CD4-positive, alpha-beta T cell (primary cell): ENCODE measurements around the gene LPAR2. TPM values are rescaled to one million over a fixed set of nuclear protein-coding genes. Genes with fewer than 3 reads are reported as not detected.

Experiments
- ATAC-seq: fragments of 200-7000 bp; cut with Tn5 transposase; one replicate; pipeline ENCODE4 v1.10.0; 2022; ENCODE audit warnings: mild to moderate bottlenecking; ENCODE audit not compliant: poor library complexity
- CTCF ChIA-PET: fragments of 350-600 bp; sonication (Branson Sonifier 250); formaldehyde crosslinking; loops from one replicate; lab custom pipeline; 2021; ENCODE audit warnings: antibody characterized with exemption, inconsistent platforms; lab: Charles Lee
- POLR2A ChIA-PET: fragments of 350-600 bp; sonication (Branson Sonifier 250); formaldehyde crosslinking; loops from one replicate; lab custom pipeline; 2021; ENCODE audit warnings: antibody characterized with exemption, inconsistent platforms; lab: Charles Lee
- DNase-seq, 14 experiments: peaks; one replicate each; pipeline ENCODE4 v3.0.0-alpha.2; 2013 to 2020; ENCODE audit warnings: mixed read lengths in 2 of 14
- H3K27ac ChIP-seq, 2 donors: one replicate each; pipeline versions ENCODE4 v1.5.1 to v1.7.0; 2013; ENCODE audit warnings: low read length in 2 of 2, low read depth in 1 of 2, mild to moderate bottlenecking in 1 of 2
- H3K27me3 ChIP-seq, 2 experiments: 1 replicate in 1 of 2; 2 replicates in 1 of 2; pipeline versions ENCODE4 v1.6.1 to v1.7.0; 2013; ENCODE audit warnings: low read length in 2 of 2, control low read depth in 1 of 2, mild to moderate bottlenecking in 1 of 2, moderate library complexity in 1 of 2; ENCODE audit not compliant: insufficient read depth in 2 of 2, control insufficient read depth in 1 of 2
- H3K36me3 ChIP-seq: one replicate; pipeline ENCODE4 v1.6.1; 2013; ENCODE audit warnings: low read length, control low read depth; ENCODE audit not compliant: insufficient read depth
- H3K4me1 ChIP-seq: one replicate; pipeline ENCODE4 v1.6.1; 2013; ENCODE audit warnings: low read length, control low read depth; ENCODE audit not compliant: insufficient read depth
- H3K4me3 ChIP-seq: one replicate; pipeline ENCODE4 v1.5.1; 2013; ENCODE audit warnings: mild to moderate bottlenecking, low read length, moderate library complexity
- H3K9me3 ChIP-seq, 2 experiments: 1 replicate in 1 of 2; 2 replicates in 1 of 2; pipeline versions ENCODE4 v1.6.1 to v1.7.0; 2013; ENCODE audit warnings: low read length in 2 of 2, mild to moderate bottlenecking in 2 of 2, control low read depth in 1 of 2, moderate library complexity in 1 of 2; ENCODE audit not compliant: control insufficient read depth in 1 of 2, insufficient read depth in 1 of 2
- H3K27ac Mint-ChIP-seq: one replicate; pipeline ENCODE4 v1.8.0; 2020; ENCODE audit warnings: mixed read lengths
- H3K27me3 Mint-ChIP-seq: one replicate; pipeline ENCODE4 v1.8.0; 2021; ENCODE audit warnings: mixed read lengths
- H3K36me3 Mint-ChIP-seq: one replicate; pipeline ENCODE4 v1.8.0; 2021; ENCODE audit warnings: low read depth, mixed read lengths
- H3K4me1 Mint-ChIP-seq: one replicate; pipeline ENCODE4 v1.8.0; 2021; ENCODE audit warnings: low read depth, mixed read lengths
- H3K4me3 Mint-ChIP-seq: one replicate; pipeline ENCODE4 v1.8.0; 2020; ENCODE audit warnings: mild to moderate bottlenecking, mixed read lengths
- H3K9me3 Mint-ChIP-seq: one replicate; pipeline ENCODE4 v1.8.0; 2020; ENCODE audit warnings: mixed read lengths
- intact Hi-C, 2 experiments: fragments of 100-400 bp; cut with DNase I in 1 of 2; cut with micrococcal nuclease in 1 of 2; formaldehyde crosslinking; loops; one replicate each; pipeline versions ENCODE4 v1.15.1 to v1.9.0; 2023 to 2025; cut with DNase I, micrococcal nuclease
- total RNA-seq, 174 experiments: library from RNA in 2 of 174; stranded (reverse) in 2 of 174; gene quantifications; one replicate each; pipeline ENCODE4 v1.2.3 and lab custom pipeline; 2021 to 2026
- TF ChIP-seq, protein P1 (sequence below): fragments of 200-600 bp; IDR thresholded peaks from one replicate; pipeline ENCODE4 v1.8.0; 2022; ENCODE audit warnings: antibody characterized with exemption, mild to moderate bottlenecking

LPAR2 gene
- total RNA-seq, 2 experiments from 2014 or later = 85.9 to 93.7 TPM

DNA sequence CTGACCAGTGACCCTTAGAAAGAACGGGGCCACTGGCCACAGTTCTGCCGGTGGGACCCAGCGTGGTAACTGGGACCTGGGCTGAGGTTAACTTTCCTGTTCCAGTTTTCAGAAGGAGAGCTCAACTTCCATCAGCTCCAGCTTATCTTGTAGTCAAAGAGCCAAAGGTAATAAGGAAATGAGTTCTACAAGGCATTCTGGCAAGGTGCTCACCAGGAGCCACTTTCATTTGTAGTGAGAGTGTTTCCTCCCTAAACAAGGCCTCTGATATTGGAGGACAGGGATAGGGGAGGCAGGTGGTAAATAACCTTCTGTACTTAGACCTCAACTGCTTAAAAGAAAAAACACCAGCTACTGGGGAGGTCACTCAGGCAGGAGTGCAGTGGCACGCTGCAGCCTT, 47.6 kb downstream of the LPAR2 start:
- ChIA-PET POLR2A (no interaction called here), CTCF (interaction anchor here (1.4 kb wide), 1 partner anchor 63 kb away, joined by 3 read pairs; the partner anchor contains the start of gene GMIP)
- no peak for ATAC-seq
- Mint-ChIP-seq H3K9me3 (no peaks in the 10 kb centered on the region), H3K27ac (peak overlapping the region; percentile 39), H3K4me3 (no peak overlapping the region), H3K27me3 (no peaks in the 10 kb centered on the region), H3K36me3 (peaks cover 11% of the 10 kb centered on the region), H3K4me1 (peaks cover 6% of the 10 kb centered on the region)
- Histone ChIP-seq H3K27me3 (no peaks in the 10 kb centered on the region), H3K27ac (no peak overlapping the region), H3K36me3 (peaks cover 18% of the 10 kb centered on the region), H3K4me3 (no peak overlapping the region), H3K4me1 (peaks cover 22% of the 10 kb centered on the region), H3K9me3 (no peaks in the 10 kb centered on the region)
- TF ChIP-seq, protein P1, sequence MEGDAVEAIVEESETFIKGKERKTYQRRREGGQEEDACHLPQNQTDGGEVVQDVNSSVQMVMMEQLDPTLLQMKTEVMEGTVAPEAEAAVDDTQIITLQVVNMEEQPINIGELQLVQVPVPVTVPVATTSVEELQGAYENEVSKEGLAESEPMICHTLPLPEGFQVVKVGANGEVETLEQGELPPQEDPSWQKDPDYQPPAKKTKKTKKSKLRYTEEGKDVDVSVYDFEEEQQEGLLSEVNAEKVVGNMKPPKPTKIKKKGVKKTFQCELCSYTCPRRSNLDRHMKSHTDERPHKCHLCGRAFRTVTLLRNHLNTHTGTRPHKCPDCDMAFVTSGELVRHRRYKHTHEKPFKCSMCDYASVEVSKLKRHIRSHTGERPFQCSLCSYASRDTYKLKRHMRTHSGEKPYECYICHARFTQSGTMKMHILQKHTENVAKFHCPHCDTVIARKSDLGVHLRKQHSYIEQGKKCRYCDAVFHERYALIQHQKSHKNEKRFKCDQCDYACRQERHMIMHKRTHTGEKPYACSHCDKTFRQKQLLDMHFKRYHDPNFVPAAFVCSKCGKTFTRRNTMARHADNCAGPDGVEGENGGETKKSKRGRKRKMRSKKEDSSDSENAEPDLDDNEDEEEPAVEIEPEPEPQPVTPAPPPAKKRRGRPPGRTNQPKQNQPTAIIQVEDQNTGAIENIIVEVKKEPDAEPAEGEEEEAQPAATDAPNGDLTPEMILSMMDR = no peak
- DNase-seq = no peak
- intact Hi-C loops = no loop called here

DNA sequence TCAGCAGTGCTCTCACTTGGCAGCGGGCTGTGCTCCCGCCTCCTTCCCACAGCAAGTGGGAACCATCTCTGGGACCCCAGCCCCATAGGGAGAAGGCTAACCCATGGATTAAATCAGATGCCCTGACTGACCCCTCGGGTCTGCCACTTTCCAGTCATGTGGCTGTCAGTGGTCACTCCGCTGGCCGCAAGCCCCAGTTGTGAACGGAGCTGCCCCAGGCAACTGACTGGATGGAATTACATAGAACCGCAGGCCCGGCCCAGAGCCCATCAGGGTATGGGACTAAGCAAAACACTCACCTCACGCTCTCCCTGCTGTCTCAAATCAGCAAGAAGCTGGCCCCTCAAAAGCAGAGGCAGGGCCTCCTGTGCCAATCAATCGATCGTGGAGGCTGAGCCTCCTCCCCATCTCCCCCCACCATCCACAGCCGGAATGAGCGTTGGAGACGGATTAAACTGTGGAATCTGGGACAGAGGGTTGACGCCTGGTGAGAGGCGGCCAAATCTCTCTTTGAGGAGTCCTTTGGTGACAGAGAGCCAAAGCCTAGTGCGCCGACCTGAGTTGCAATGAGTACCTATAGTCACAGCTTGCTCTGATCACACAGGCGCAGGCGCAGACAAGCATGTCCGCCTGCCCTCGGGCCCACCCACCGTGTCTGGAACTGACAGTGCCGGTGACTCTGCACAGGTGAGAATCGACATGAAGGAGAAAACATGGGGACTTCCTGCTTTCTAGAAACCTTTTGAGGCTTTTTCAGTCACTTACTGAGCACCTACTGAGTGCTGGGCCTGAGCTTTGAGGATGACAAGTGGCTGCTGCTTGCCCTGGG, 48.3 kb downstream of the LPAR2 start:
- H3K27me3 ChIP-seq = no peaks in the 10 kb centered on the region
- peak overlapping the region; percentile 39 for H3K27ac Mint-ChIP-seq
- peaks cover 13% of the 10 kb centered on the region for H3K36me3 ChIP-seq
- CTCF ChIA-PET = interaction anchor here (0.6 to 1.4 kb wide), 2 partner anchors 64 to 69 kb away, joined by 3 read pairs; partner anchors contain the start of gene GMIP
- peaks cover 6% of the 10 kb centered on the region for H3K4me1 Mint-ChIP-seq
- no peaks in the 10 kb centered on the region for H3K9me3 Mint-ChIP-seq
- ATAC-seq = peak; percentile 37
- no peak for DNase-seq
- intact Hi-C loops = loop anchor here in 1 of 2 experiments (5.0 kb wide), 1 partner anchor 38 kb away; the partner anchor contains the start of gene PBX4
- no peak overlapping the region for H3K4me3 Mint-ChIP-seq
- TF ChIP-seq, protein P1 = no peak
- H3K4me3 ChIP-seq = no peak overlapping the region
- POLR2A ChIA-PET = no interaction called here
- no peak overlapping the region for H3K27ac ChIP-seq
- H3K27me3 Mint-ChIP-seq = no peaks in the 10 kb centered on the region
- peaks cover 22% of the 10 kb centered on the region for H3K4me1 ChIP-seq
- no peaks in the 10 kb centered on the region for H3K9me3 ChIP-seq
- peaks cover 9% of the 10 kb centered on the region for H3K36me3 Mint-ChIP-seq

DNA sequence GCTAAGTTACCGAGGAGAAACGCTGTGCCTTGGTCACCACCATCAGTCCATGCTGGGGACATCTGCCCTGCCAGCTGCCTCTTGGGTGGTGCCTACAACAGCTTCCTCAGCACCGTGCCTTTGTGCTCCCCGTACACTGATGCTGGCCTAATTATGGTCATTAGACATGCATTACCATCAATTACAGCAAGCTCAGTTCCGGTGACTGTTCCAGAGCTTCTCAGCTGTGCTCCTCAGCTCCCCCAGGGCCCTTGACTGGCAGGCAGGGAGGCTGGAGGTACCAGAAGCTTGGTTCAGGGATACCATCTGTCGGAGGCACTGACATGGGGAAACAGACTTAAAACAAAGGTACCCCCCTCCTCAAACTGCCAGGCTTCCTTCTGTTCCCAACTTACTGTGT, 49.8 kb downstream of the LPAR2 start:
- Mint-ChIP-seq H3K27ac (no peak overlapping the region), H3K36me3 (peaks cover 13% of the 10 kb centered on the region), H3K27me3 (no peaks in the 10 kb centered on the region), H3K4me3 (no peak overlapping the region), H3K9me3 (no peaks in the 10 kb centered on the region), H3K4me1 (peaks cover 6% of the 10 kb centered on the region)
- Histone ChIP-seq H3K27me3 (no peaks in the 10 kb centered on the region), H3K27ac (no peak overlapping the region), H3K4me1 (peaks cover 22% of the 10 kb centered on the region), H3K9me3 (no peaks in the 10 kb centered on the region), H3K4me3 (no peak overlapping the region), H3K36me3 (peaks cover 8% of the 10 kb centered on the region)
- POLR2A ChIA-PET = interaction anchor here (0.6 kb wide), 2 partner anchors 20 to 61 kb away, joined by 3 read pairs; no protein-coding TSS in a partner anchor
- intact Hi-C loops = loop anchor here in 1 of 2 experiments (5.0 kb wide), 1 partner anchor 39 kb away; the partner anchor contains the start of gene PBX4
- CTCF ChIA-PET = no interaction called here
- no peak for ATAC-seq
- no peak for DNase-seq
- TF ChIP-seq, protein P1 = no peak
